Muscle layer of colon (tissue), 2 donors: ENCODE data around the gene FRAS1.
"Not testable (repeated sequence)": the region's sequence is repeated elsewhere in the genome, so short reads cannot be mapped to it uniquely, and the experiment has no call there.

Experiments used
- H3K27ac ChIP-seq: one replicate; pipeline ENCODE4 v1.7.0; 2013; ENCODE audit warnings: low read depth, mild to moderate bottlenecking, low read length, moderate library complexity
- H3K27me3 ChIP-seq, 2 donors: one replicate each; pipeline ENCODE4 v1.7.0; 2013; ENCODE audit warnings: low read length in 2 of 2, mild to moderate bottlenecking in 2 of 2; ENCODE audit not compliant: insufficient read depth in 2 of 2, control insufficient read depth in 1 of 2
- H3K36me3 ChIP-seq: one replicate; pipeline ENCODE4 v1.7.0; 2013; ENCODE audit warnings: mild to moderate bottlenecking, low read length; ENCODE audit not compliant: insufficient read depth
- H3K4me1 ChIP-seq: one replicate; pipeline ENCODE4 v1.7.0; 2013; ENCODE audit warnings: mild to moderate bottlenecking, low read length; ENCODE audit not compliant: insufficient read depth
- H3K4me3 ChIP-seq, 2 donors: one replicate each; pipeline ENCODE4 v1.7.0; 2013; ENCODE audit warnings: low read length in 2 of 2, low read depth in 1 of 2, mild to moderate bottlenecking in 1 of 2, moderate library complexity in 1 of 2
- H3K9ac ChIP-seq: one replicate; pipeline ENCODE4 v1.7.0; 2013; ENCODE audit warnings: low read length
- H3K9me3 ChIP-seq: one replicate; pipeline ENCODE4 v1.7.0; 2013; ENCODE audit warnings: mild to moderate bottlenecking, low read length
- donor health status: abdominal sarcoma.
- donor health status: Adenocarcinoma of cecum.

Gene FRAS1

DNA sequence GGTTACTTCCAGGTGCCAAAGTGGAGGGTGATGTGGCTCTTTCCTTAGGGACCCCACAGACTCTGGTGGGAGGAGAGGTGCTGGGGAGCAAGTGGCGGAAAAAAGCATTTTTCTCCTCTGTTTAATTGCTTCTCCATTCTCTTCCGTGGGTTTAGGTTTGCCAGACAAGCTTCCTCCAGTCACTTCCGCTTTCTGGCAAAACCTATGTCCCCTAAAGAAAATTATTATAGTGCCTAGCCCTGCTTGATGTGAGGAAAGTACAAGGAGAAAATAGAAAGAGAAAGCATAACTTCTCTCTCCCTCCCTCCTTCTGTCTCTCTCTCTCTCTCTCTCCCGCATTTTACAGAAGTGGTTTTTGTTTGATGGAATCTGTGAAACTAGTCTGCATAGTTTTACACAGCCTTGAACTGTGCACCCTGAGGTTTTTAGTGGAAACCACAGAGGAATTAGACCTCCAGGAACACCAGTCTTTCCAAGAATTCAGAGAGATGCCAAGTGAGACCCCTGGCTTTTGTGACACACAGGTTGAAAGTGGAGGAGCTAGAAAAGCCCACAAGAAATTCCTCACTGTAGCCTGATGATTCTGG is 263.3 kb downstream of the FRAS1 start:
- H3K36me3 ChIP-seq, result no peaks in the 10 kb centered on the region
- no peak overlapping the region for H3K27ac ChIP-seq
- H3K4me1 ChIP-seq, result no peaks in the 10 kb centered on the region
- H3K4me3 ChIP-seq, result no peak overlapping the region
- no peak overlapping the region for H3K9ac ChIP-seq
- no peaks in the 10 kb centered on the region for H3K9me3 ChIP-seq
- H3K27me3 ChIP-seq, result no peaks in the 10 kb centered on the region

DNA sequence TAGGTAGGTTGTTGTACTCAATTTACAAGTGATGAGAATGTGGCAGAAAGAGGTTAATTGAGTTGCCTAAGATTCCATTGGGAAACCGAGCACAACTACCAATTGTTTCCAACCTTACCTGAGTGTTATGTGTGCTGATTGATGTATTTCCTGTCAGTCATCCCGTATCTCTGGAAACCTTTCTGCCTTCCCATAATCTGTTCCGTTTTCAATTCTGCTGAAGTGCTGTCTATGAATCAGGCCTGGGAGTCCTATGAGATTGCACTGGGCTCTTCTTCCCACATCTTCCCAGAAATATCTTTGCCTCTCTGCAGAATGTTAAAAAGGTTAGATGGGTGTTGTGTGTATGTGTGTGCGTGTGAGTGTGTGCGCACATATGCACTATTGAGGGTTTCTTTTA is 264.9 kb downstream of the FRAS1 start:
- H3K27ac ChIP-seq, result no peak overlapping the region
- H3K4me3 ChIP-seq, result no peak overlapping the region
- no peaks in the 10 kb centered on the region for H3K9me3 ChIP-seq
- H3K4me1 ChIP-seq, result no peaks in the 10 kb centered on the region
- H3K9ac ChIP-seq, result no peak overlapping the region
- H3K36me3 ChIP-seq, result no peaks in the 10 kb centered on the region
- no peaks in the 10 kb centered on the region for H3K27me3 ChIP-seq

GRCh38 chr4:78323439-78323838 is 266.3 kb downstream of the FRAS1 start:
- Histone ChIP-seq H3K27me3 (no peaks in the 10 kb centered on the region), H3K27ac (no peak overlapping the region), H3K9ac (no peak overlapping the region), H3K4me1 (no peaks in the 10 kb centered on the region), H3K9me3 (no peaks in the 10 kb centered on the region), H3K36me3 (no peaks in the 10 kb centered on the region), H3K4me3 (no peak overlapping the region)

- Histone ChIP-seq H3K4me3 (no peak overlapping the region), H3K27me3 (no peaks in the 10 kb centered on the region), H3K36me3 (no peaks in the 10 kb centered on the region), H3K9ac (no peak overlapping the region), H3K4me1 (no peaks in the 10 kb centered on the region), H3K27ac (no peak overlapping the region), H3K9me3 (no peaks in the 10 kb centered on the region)
Observed at GRCh38 chr4:78324625-78325024, 267.5 kb downstream of the FRAS1 start.

GRCh38 chr4:78325271-78326157 is 268.4 kb downstream of the FRAS1 start:
- no peaks in the 10 kb centered on the region for H3K36me3 ChIP-seq
- H3K9ac ChIP-seq, result no peak overlapping the region
- no peaks in the 10 kb centered on the region for H3K27me3 ChIP-seq
- H3K4me3 ChIP-seq, result no peak overlapping the region
- H3K27ac ChIP-seq, result no peak overlapping the region
- H3K9me3 ChIP-seq, result no peaks in the 10 kb centered on the region
- no peaks in the 10 kb centered on the region for H3K4me1 ChIP-seq

- H3K27me3 ChIP-seq, H3K4me1 ChIP-seq, H3K9ac ChIP-seq, H3K36me3 ChIP-seq, H3K4me3 ChIP-seq, H3K27ac ChIP-seq, H3K9me3 ChIP-seq: not testable (repeated sequence)
Observed at GRCh38 chr4:78328591-78328990, 271.5 kb downstream of the FRAS1 start.

DNA sequence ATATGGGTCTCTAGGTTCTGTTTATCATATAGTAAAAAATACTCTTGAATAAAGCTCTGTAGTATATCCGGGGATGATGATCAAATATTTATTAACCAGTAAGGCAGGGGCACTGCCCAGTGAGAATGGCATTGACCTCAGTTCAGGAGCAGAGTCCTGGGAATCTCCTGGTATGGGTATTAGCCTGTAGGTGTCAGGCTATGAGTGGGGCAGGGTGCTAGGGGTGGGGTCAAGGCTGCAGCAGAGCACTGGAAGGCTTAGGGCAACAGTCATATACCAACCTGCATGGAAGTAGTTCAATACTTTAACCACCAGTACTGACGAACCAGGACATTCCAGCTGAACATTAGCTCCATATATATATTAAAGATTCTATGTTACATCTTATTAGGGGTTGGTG is 274.1 kb downstream of the FRAS1 start:
- Histone ChIP-seq H3K27ac (no peak overlapping the region), H3K4me3 (no peak overlapping the region), H3K9me3 (no peaks in the 10 kb centered on the region), H3K36me3 (no peaks in the 10 kb centered on the region), H3K27me3 (no peaks in the 10 kb centered on the region), H3K9ac (no peak overlapping the region), H3K4me1 (no peaks in the 10 kb centered on the region)

DNA sequence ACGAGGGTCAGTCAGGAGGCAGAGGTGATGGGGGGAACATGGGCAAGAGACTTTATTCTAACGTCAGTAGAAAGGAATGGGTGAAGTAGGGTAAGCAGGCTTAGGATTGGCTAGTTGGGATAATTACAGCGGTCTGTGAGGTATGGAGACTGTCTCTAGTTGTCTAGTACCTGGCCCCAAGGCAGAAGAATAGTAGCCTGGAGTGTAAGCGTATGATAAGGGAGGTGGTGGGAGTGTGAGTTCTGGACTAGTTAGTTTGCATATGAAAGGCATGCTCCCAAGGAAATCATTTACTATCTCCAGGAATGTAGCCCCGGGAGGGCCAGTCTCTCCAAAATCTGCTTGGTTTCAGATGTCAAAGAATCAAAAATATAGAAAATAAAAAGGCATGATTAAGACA is 274.8 kb downstream of the FRAS1 start:
- Histone ChIP-seq H3K9me3 (no peaks in the 10 kb centered on the region), H3K27me3 (no peaks in the 10 kb centered on the region), H3K4me3 (no peak overlapping the region), H3K27ac (no peak overlapping the region), H3K4me1 (no peaks in the 10 kb centered on the region), H3K36me3 (no peaks in the 10 kb centered on the region), H3K9ac (no peak overlapping the region)

GRCh38 chr4:78332976-78333375 is 275.9 kb downstream of the FRAS1 start:
- Histone ChIP-seq H3K9ac (no peak overlapping the region), H3K27me3 (no peaks in the 10 kb centered on the region), H3K27ac (no peak overlapping the region), H3K4me3 (no peak overlapping the region), H3K9me3 (no peaks in the 10 kb centered on the region), H3K4me1 (no peaks in the 10 kb centered on the region), H3K36me3 (no peaks in the 10 kb centered on the region)

GRCh38 chr4:78336093-78336943 is 279.2 kb downstream of the FRAS1 start:
- no peaks in the 10 kb centered on the region for H3K27me3 ChIP-seq
- H3K9ac ChIP-seq, result no peak overlapping the region
- no peak overlapping the region for H3K4me3 ChIP-seq
- H3K36me3 ChIP-seq, result no peaks in the 10 kb centered on the region
- no peaks in the 10 kb centered on the region for H3K9me3 ChIP-seq
- no peaks in the 10 kb centered on the region for H3K4me1 ChIP-seq
- H3K27ac ChIP-seq, result no peak overlapping the region

- no peak overlapping the region for H3K9ac ChIP-seq
- H3K27ac ChIP-seq, result no peak overlapping the region
- no peaks in the 10 kb centered on the region for H3K36me3 ChIP-seq
- H3K4me3 ChIP-seq, result no peak overlapping the region
- H3K4me1 ChIP-seq, result no peaks in the 10 kb centered on the region
- H3K9me3 ChIP-seq, result no peaks in the 10 kb centered on the region
- no peaks in the 10 kb centered on the region for H3K27me3 ChIP-seq
Observed at GRCh38 chr4:78337244-78338020, 280.3 kb downstream of the FRAS1 start.
